GM23248 (cell line): ENCODE results near the gene EOMES. TPM values are rescaled to one million over a fixed set of nuclear protein-coding genes. Genes with fewer than 3 reads are reported as not detected.

Experiments
- DNase-seq: peaks from one replicate; pipeline ENCODE4 v3.0.0-alpha.2; 2015
- H2AFZ ChIP-seq: fragments of 200-600 bp; sonication (generic); 2 replicates; pipeline ENCODE4 v1.6.1; 2016; ENCODE audit warnings: antibody characterized with exemption
- H3F3A ChIP-seq: fragments of 200-600 bp; sonication (generic); 2 replicates; pipeline ENCODE4 v1.6.1; 2016; ENCODE audit warnings: mild to moderate bottlenecking, antibody characterized with exemption, mixed run types; ENCODE audit not compliant: insufficient read depth
- H3K27ac ChIP-seq: fragments of 200-600 bp; sonication (generic); 2 replicates; pipeline ENCODE4 v1.5.1; 2016; ENCODE audit warnings: mild to moderate bottlenecking
- H3K27me3 ChIP-seq: fragments of 200-600 bp; sonication (generic); replicated peaks from 2 replicates; pipeline ENCODE4 v1.6.1; 2016; ENCODE audit warnings: mild to moderate bottlenecking; ENCODE audit not compliant: insufficient read depth
- H3K36me3 ChIP-seq: fragments of 200-600 bp; sonication (generic); 2 replicates; pipeline ENCODE4 v1.6.1; 2016; ENCODE audit warnings: low read depth, mild to moderate bottlenecking
- H3K4me1 ChIP-seq: fragments of 200-600 bp; sonication (generic); 2 replicates; pipeline ENCODE4 v1.6.1; 2016; ENCODE audit warnings: mild to moderate bottlenecking; ENCODE audit not compliant: insufficient read depth
- H3K4me2 ChIP-seq: fragments of 200-600 bp; sonication (generic); one replicate; pipeline ENCODE4 v1.6.1; 2016; ENCODE audit warnings: mild to moderate bottlenecking; ENCODE audit not compliant: unreplicated experiment
- H3K4me3 ChIP-seq: fragments of 200-600 bp; sonication (generic); 2 replicates; pipeline ENCODE4 v1.5.1; 2016; ENCODE audit warnings: mild to moderate bottlenecking
- H3K79me2 ChIP-seq: fragments of 200-600 bp; sonication (generic); 2 replicates; pipeline ENCODE4 v1.6.1; 2016; ENCODE audit warnings: mild to moderate bottlenecking; ENCODE audit not compliant: insufficient read depth
- H3K9ac ChIP-seq: fragments of 200-600 bp; sonication (generic); 2 replicates; pipeline ENCODE4 v1.6.1; 2016; ENCODE audit warnings: mild to moderate bottlenecking
- H3K9me2 ChIP-seq: fragments of 200-600 bp; sonication (generic); 2 replicates; pipeline ENCODE4 v1.6.1; 2016; ENCODE audit warnings: mixed run types, mild to moderate bottlenecking, moderate library complexity; ENCODE audit not compliant: insufficient read depth
- H3K9me3 ChIP-seq: fragments of 200-600 bp; sonication (generic); one replicate; pipeline ENCODE4 v1.6.1; 2017; ENCODE audit warnings: low read depth
- H4K20me1 ChIP-seq: fragments of 200-600 bp; sonication (generic); 2 replicates; pipeline ENCODE4 v1.6.0; 2016; ENCODE audit not compliant: insufficient read depth
- EZH2 ChIP-seq: fragments of 200-600 bp; sonication (generic); IDR thresholded peaks from 2 replicates; pipeline ENCODE4 v1.6.1; 2018; ENCODE audit warnings: antibody characterized with exemption, mild to moderate bottlenecking; ENCODE audit not compliant: insufficient read depth, poor library complexity, severe bottlenecking
- EZH2phosphoT487 ChIP-seq: fragments of 200-600 bp; sonication (generic); IDR thresholded peaks from 2 replicates; pipeline ENCODE4 v1.6.1; 2018; ENCODE audit warnings: antibody characterized with exemption, moderate library complexity, mild to moderate bottlenecking, low read depth; ENCODE audit not compliant: insufficient read depth
- WGBS, 2 experiments: methylation state at CpG; one replicate each; pipeline ENCODE4 v1.1.6; 2015 to 2017; ENCODE audit warnings: low lambda C conversion rate in 2 of 2, low coverage in 1 of 2; ENCODE audit errors: missing lambda C conversion rate in 2 of 2; 5-methylcytosine and 5-hydroxymethylcytosine counted together
- in situ Hi-C: fragments of 300-500 bp; cut with MboI; formaldehyde crosslinking; loops from 2 replicates; pipeline ENCODE4 v1.15.0; 2020
- polyA plus RNA-seq: library from polyadenylated mRNA; unstranded; fragments of >200 nt; fragmentation: Nextera tagmentation; extraction: Ambion mirVana; gene quantifications from 2 replicates; pipeline ENCODE4 v1.2.1, GENCODE V29; 2016
- total RNA-seq: library from RNA; depleted of rRNA; stranded (reverse); fragments of >200 nt; shearing (Covaris generic); gene quantifications from 2 replicates; pipeline ENCODE4 v1.2.3, GENCODE V29; 2014

The EOMES gene
- total and polyA plus RNA-seq, 2 experiments from 2014 or later: 0.11 TPM; not detected in 1

- TF ChIP-seq EZH2phosphoT487 (no peak), EZH2 (no peak)
- in situ Hi-C loops: loop anchor here (25.0 kb wide), 2 partner anchors 373 to 548 kb away; no protein-coding TSS in a partner anchor
- Histone ChIP-seq H2AFZ (no peak overlapping the region), H3K36me3 (no peaks in the 10 kb centered on the region), H3F3A (0 out of 2 replicates have a peak, but pooled peaks cover 7% of the 10 kb centered on the region), H3K9me3 (no peaks in the 10 kb centered on the region), H3K79me2 (no peaks in the 10 kb centered on the region), H3K9ac (no peak overlapping the region), H3K4me2 (no peak overlapping the region), H3K27ac (no peak overlapping the region), H4K20me1 (no peaks in the 10 kb centered on the region), H3K9me2 (no peaks in the 10 kb centered on the region), H3K4me1 (peaks cover 32% of the 10 kb centered on the region), H3K27me3 (no peaks in the 10 kb centered on the region), H3K4me3 (no peak overlapping the region)
- DNase-seq: no peak
- WGBS, 2 experiments: 95 to 100% methylated on average over 1 of the region's 1 CpG
Observed at GRCh38 chr3:27685474-27685873, 36.6 kb downstream of the EOMES start.

GRCh38 chr3:27684302-27684701 lies 37.8 kb downstream of the EOMES start:
- no peaks in the 10 kb centered on the region for H3K79me2 ChIP-seq
- no peak overlapping the region for H3K9ac ChIP-seq
- H2AFZ ChIP-seq: no peak overlapping the region
- no peak overlapping the region for H3K27ac ChIP-seq
- H3K36me3 ChIP-seq: no peaks in the 10 kb centered on the region
- in situ Hi-C loops: loop anchor here (25.0 kb wide), 2 partner anchors 372 to 547 kb away; no protein-coding TSS in a partner anchor
- no peaks in the 10 kb centered on the region for H3K27me3 ChIP-seq
- H3K9me3 ChIP-seq: no peaks in the 10 kb centered on the region
- no peak overlapping the region for H3K4me3 ChIP-seq
- 94 to 100% methylated on average over 2 of the region's 2 CpGs for WGBS, 2 experiments
- H3K4me2 ChIP-seq: no peak overlapping the region
- DNase-seq: no peak
- peaks cover 43% of the 10 kb centered on the region for H3K4me1 ChIP-seq
- no peaks in the 10 kb centered on the region for H3K9me2 ChIP-seq
- H3F3A ChIP-seq: 0 out of 2 replicates have a peak, but pooled peaks cover 12% of the 10 kb centered on the region
- TF ChIP-seq EZH2 (no peak), EZH2phosphoT487 (no peak)
- H4K20me1 ChIP-seq: no peaks in the 10 kb centered on the region

GRCh38 chr3:27681249-27681748 lies 40.8 kb downstream of the EOMES start:
- in situ Hi-C loops: loop anchor here (25.0 kb wide), 2 partner anchors 369 to 544 kb away; no protein-coding TSS in a partner anchor
- no peaks in the 10 kb centered on the region for H3K9me3 ChIP-seq
- H3K79me2 ChIP-seq: no peaks in the 10 kb centered on the region
- 13 to 15% methylated on average over 6 of the region's 6 CpGs for WGBS, 2 experiments
- no peaks in the 10 kb centered on the region for H3K9me2 ChIP-seq
- H3K27ac ChIP-seq: peak overlapping the region; percentile 65
- H3K9ac ChIP-seq: peak overlapping the region; percentile 53
- H3K4me2 ChIP-seq: peak overlapping the region; percentile 59
- H3K27me3 ChIP-seq: no peaks in the 10 kb centered on the region
- no peaks in the 10 kb centered on the region for H4K20me1 ChIP-seq
- H3F3A ChIP-seq: peaks cover 33% of the 10 kb centered on the region
- H2AFZ ChIP-seq: peak overlapping the region; percentile 85
- peak; percentile 91 for DNase-seq
- H3K36me3 ChIP-seq: no peaks in the 10 kb centered on the region
- H3K4me3 ChIP-seq: peak overlapping the region; percentile 35
- peaks cover 49% of the 10 kb centered on the region for H3K4me1 ChIP-seq
- TF ChIP-seq EZH2: no peak
- TF ChIP-seq EZH2phosphoT487: no peak

- H4K20me1 ChIP-seq: no peaks in the 10 kb centered on the region
- no peaks in the 10 kb centered on the region for H3K36me3 ChIP-seq
- in situ Hi-C loops: loop anchor here (25.0 kb wide), 2 partner anchors 368 to 543 kb away; no protein-coding TSS in a partner anchor
- TF ChIP-seq EZH2phosphoT487: no peak
- TF ChIP-seq EZH2: no peak
- H3K27me3 ChIP-seq: no peaks in the 10 kb centered on the region
- no peaks in the 10 kb centered on the region for H3K9me2 ChIP-seq
- no peaks in the 10 kb centered on the region for H3K9me3 ChIP-seq
- peak overlapping the region; percentile 85 for H2AFZ ChIP-seq
- peak overlapping the region; percentile 65 for H3K27ac ChIP-seq
- peak overlapping the region; percentile 53 for H3K9ac ChIP-seq
- no peak overlapping the region for H3K4me3 ChIP-seq
- H3K79me2 ChIP-seq: no peaks in the 10 kb centered on the region
- peaks cover 34% of the 10 kb centered on the region for H3F3A ChIP-seq
- H3K4me1 ChIP-seq: peaks cover 49% of the 10 kb centered on the region
- 63 to 74% methylated on average over 5 of the region's 5 CpGs for WGBS, 2 experiments
- H3K4me2 ChIP-seq: peak overlapping the region; percentile 59
- no peak for DNase-seq
Observed at GRCh38 chr3:27680517-27681246, 41.4 kb downstream of the EOMES start.
